GM21381 (cell line): ENCODE data around the gene TESPA1.
A peak's percentile ranks its signal among the peaks of the same experiment; 100 is the strongest.

ENCODE experiments used
- ATAC-seq: cut with Tn5 transposase; IDR thresholded peaks from one replicate; pipeline ENCODE4 v1.9.1; 2021; ENCODE audit warnings: mild to moderate bottlenecking, moderate library complexity; ENCODE audit not compliant: unreplicated experiment

The TESPA1 gene, protein sequence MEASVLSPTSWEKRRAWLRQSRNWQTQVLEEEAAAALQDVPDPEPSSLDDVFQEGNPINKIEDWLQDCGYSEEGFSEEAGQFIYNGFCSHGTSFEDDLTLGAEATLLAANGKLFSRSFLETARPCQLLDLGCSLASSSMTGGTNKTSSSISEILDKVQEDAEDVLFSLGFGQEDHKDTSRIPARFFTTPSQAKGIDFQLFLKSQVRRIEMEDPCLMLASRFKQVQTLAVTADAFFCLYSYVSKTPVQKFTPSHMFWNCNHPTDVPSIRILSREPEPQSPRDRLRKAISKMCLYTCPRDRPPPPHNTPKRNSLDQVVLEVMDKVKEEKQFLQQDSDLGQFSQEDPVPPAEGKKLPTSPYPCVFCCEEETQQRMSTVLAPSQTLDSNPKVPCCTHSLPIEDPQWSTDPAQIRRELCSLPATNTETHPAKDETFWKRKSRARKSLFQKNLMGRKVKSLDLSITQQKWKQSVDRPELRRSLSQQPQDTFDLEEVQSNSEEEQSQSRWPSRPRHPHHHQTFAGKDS

DNA sequence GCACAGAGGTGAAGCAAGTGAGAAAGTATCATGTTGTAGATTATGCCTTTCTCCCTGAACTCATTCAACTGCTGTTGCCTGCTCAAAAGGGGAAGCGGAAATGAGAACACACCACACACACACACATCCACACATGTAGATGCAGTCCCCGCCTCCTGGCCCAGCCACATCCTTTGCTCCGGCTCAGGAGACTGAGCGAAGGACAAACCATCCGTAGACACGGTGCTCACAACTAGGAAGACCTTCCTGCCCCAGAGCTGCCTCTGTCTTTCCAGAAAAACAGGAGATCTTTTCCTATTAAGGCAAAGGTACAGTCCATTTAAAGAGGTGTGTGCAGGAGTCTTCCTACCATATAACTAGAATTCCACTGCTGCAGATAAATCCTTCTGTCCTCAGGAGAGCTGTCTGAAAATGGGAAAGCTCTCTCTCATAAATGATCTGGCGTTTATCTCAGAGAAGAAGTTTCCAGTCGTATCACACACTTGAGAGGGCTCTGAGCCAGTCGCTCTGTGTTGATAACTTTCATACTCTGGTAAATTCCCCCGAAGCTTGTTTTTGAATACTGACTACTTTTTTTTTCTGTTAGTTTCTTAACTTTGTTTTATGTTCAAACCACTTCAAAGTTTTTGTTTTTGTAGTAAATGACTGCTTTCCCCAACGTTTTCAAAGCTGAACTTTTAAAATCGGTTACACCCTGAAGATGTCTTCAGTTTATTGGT, at the start of gene TESPA1:
Gene TESPA1, minus strand, starts transcription at position 105 of the 719 bp plus-strand sequence. CDS start 10,200 bp downstream, outside the sequence.
- ATAC-seq, result peak; percentile 97

DNA sequence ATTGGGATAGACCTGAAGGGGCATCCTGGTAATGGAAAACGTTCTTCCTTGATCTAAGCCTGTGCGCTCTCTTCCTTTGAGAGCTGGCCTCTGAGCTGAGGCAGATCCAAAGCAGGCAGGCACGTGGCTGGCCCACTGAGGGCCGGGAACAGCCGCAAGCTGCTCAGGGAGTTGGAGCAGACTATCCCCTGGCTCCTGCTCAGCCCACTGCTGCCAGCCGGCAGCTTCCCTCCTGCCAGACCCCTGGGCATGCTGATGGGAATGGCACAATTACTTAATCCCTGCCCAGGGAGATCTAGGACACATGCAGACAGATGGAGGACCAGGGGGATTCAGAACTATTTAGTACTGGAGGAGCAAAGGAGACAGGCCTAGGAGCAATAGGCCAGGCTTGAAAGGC, 49.7 kb upstream of the TESPA1 start:
- ATAC-seq, result no peak

DNA sequence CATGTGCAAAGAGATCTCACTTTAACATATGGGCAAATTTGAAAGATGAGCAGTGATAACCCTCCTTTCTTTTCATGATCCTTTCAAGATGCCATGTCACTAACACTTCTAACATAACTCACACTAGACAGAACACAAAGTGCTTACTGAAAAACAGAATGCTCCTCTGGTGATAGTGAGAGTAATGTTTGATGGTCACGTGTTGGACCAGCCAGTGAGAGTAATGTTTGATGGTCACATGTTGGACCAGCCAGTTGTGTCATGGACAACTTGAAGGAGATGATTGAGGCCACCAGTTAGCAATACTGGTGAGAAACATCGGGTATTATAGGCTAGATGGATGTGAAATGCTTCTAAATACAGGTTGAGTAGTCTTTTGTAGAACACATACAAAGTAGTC, 40.9 kb upstream of the TESPA1 start:
- no peak for ATAC-seq

DNA sequence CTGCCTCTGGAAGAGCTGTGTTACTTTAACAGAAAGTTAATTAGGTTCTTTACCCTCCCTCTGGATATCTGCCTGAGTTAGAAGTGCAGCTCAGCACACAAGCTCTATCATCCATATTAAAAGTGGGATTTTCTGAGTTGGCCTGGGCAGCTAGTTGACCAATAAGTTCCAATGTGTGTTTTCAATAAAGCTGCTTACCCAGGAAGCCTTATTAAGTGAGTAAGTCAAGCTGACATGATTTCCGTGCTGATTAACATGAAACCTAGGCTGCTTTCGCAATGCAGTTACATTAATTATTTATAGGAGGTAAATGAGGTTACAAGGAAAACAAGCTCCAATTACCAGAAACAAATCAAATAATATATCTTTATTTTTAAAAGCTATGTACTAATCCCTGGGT, 40.0 kb upstream of the TESPA1 start:
- ATAC-seq, result no peak

DNA sequence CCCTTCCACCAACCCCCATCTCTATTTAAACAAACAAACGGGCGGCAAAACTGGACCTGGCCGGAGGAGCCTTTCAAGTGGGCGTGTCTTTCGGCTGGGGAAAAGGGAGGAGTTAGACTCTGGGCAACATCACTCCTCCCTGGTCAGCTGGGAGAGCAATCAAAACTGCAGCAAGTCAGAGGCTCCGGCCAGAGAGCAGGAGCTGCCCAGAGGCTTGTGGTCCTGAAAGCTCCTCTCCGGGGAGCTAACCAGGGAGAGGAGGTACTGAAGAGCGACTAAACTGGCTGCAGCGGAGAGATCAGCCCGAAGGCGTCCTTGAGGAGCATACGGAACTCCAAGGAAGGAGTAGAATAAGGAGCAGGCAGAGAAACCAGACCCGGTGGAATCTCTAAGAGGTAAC, 35.2 kb upstream of the TESPA1 start, which contains the start of gene NEUROD4:
Gene NEUROD4, plus strand, starts transcription at position 191 of the 400 bp plus-strand sequence. CDS start 6,466 bp downstream, outside the sequence.
- ATAC-seq, result no peak

DNA sequence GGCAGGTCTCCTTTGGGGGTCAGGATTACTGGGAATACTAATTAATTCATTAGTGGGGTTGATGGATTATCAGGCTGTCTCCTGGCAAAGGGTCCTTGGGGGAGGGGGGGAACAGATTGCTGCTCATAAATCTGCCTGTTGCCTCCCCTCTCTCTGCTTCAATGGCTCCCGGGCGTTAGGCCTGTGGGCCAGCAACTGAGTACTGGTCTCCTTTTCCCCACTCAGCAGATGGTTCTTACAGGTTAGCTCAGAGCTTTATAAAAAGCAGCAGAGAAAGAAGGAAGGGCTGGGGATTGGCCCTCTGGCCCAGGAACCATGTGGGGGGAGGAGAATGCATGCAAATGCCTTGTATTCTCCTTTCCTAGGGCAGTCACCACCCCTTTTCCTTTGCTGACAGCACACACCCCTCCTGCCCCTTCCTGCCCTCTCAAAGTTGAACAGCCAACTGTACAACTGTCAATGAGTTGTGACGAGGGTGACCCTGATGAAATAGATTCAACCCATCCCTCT, 32.9 kb upstream of the TESPA1 start:
- ATAC-seq, result no peak

DNA sequence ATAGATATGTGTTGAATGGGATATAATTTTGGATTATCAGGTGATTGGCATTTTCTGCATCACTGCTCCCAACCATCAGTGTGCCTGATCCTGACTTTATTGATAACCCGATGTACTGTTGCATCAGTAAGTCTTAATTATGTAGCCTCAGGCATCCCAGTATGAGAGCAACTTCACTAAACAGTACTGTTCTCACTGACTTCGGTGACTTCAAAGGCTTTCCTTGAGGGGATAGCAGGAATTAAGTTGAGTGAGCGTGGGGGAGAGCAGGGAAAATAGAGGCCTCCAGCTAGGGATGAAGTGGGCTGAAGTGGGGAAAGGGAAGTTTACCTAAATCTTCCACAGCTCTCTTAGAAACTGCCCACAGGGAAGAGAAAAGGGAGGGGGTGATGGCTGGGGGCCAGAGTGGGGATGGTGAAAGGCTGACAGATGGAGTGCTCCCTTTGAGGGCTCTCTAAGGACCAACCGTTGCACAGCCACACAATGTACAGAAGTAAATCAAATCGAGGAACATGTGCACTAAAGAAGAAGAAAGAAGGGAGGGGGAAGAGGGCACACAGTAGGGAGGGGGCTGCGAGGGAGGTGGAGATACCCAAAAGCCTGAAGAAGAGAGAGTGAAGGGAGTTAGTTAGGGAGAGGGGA, 24.5 kb upstream of the TESPA1 start:
- no peak for ATAC-seq

DNA sequence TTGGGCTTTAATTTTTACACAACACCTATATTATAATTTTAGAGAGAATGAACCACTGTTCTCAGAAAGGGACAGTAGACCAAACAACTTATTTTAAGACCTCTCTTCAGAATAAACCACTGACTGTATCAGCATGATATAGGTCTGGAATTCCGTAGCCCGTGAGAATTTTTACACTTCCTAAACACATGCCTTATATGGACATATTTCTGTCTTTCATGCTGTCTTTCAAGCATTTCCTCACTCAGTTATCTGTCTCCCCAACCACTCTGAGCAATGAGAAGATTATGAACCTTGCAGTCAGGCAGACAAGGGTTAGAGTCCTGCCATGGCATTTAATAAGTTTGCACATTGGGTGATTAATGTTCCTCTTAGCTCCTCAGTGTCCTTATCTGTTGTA, 17.8 kb upstream of the TESPA1 start:
- ATAC-seq, result no peak

DNA sequence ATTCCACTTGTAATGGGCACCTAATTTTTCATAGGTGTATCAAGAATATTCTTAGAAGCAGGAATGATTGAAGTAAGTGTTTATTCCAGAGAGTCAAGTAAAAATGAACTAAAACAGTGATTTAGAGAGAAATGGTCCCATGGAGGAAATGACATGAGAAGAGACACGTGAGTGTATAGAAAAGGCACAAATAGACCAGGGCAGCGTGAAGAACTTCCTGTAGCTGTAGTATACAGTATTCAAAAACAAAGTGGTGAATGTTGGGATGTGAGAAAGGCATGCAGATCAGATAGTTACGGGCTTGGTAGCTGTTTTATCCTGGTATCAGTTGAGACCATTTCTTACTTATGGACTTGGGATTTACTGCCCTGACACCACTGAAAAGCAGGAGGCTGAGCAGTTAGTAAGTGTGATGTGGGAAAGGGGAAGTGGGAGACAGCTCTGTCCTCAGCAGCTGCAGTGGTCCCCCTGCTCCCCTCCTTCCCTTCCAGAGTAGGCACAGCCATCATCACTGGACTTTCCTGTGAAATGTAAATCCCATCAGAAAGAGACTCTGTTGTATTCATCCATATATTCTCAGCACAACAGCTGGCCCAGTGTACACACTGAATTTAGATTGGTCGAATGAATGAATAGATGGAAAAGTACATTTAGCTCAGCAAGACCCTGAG, 16.8 kb upstream of the TESPA1 start:
- no peak for ATAC-seq

DNA sequence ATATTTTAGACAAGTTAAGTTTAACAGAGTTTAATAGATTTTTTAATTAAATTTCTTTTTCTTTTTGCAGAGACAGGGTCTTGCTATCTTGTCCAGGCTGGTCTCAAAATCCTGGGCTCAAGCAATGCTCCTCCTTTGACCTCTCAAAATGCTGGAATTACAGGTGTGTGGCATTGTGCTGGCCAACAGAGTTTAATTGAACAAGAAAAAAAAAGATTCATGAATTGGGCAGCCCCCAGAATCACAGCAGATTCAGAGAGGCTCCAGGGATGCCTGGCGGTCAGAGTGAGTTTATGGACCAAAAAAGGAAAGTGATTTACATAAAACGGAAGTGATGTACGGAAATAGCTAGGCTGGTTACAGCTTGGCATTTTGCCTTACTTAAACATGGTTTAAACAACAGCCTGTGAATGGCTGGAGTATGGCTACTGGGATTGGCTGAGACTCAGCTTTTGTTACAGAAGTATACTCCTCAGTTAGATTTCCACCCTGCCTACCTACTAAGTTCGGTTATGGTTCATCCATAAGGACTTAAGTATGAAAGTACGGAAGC, 14.5 kb upstream of the TESPA1 start:
- ATAC-seq, result no peak

DNA sequence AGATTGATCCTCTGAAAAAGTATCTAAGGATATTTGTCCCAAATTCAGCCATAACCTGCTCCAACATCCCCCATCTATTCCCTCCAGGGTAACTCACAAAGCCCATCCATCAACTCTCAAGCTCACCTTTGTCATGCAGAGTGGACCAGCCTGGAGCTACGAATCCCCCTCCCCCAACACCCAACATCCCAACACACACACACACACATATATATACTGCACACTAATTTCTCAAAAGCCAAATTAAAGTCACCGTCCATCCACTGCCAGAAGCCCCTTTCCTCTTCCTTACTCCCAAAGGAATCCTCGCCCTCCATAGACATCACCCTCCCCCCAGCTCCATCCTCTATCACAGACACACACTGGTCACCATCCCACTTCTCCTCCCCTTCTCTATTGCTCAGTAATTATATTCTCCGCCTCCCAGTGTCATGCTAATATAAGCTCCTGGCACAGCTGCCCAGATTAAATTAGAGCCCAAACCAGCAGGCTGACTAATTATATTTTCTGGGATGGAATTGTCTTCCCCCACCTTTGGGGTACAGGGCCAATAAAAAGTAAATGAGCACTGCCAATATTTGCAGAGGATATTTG, 13.5 kb upstream of the TESPA1 start:
- no peak for ATAC-seq

DNA sequence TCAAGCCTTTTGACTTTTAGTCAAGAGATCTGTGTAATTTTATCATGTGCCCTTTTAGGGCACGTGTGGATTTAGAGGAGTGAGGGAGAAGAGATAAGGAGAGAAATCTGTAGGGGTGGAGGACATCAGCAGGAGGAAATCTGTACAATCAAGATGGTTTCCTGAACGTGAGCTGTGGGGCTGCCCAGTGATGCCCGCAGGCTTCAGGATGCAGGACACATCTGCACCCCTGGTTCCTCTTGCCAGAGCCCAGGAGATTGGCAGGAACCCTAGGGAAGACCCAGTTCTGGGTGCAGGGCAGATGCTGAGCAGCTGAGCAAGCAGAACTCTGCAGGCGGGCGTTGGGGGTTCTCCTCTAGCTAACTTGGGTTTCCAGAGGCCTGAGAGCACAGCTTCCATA, 11.6 kb upstream of the TESPA1 start:
- no peak for ATAC-seq

DNA sequence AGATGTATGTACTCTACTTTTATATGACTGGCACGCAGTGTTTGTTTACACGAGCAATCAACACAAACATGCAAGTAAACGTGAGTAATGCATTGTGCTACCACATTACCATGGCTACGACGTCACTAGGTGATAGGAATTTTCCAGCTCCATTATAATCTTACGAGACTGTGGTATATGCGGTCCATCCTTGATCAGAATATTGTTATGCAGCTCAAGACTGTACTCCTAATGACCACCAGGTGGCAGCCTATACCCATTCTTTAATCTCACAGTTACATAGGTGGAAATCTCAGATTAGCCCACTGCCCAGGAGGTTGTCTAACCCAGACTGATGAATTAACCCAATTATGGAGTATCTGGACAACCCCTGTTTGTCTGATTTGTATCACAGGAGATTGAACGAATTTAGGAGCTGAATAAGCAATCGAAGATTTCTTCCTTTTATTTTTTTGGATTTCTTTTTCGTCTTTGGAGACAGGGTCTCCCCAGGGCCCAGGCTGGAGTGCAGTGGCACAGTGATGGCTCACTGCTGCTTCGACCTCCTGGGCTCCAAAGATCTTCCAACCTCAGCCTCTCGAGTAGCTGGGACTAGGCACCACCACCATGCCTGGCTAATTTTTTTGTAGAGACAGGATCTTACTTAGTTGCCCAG, 8.7 kb upstream of the TESPA1 start:
- no peak for ATAC-seq

DNA sequence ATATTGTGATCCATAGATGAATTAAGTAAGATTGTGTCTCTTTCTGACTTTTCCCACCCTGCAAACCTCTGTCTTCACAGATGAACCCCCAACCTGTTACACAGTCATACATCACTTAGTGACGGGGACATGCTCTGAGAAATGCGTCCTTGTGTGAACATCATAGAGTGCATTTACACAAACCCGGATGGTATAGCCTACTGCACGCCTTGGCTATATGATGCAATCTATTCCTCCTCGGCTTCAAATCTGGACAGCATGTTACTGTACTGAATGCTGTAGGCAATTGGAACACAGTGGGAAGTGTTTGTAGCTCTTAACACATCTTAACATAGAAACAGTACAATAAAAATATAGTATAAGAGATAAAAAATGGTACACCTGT, 7.4 kb upstream of the TESPA1 start:
- peak; percentile 34 for ATAC-seq

DNA sequence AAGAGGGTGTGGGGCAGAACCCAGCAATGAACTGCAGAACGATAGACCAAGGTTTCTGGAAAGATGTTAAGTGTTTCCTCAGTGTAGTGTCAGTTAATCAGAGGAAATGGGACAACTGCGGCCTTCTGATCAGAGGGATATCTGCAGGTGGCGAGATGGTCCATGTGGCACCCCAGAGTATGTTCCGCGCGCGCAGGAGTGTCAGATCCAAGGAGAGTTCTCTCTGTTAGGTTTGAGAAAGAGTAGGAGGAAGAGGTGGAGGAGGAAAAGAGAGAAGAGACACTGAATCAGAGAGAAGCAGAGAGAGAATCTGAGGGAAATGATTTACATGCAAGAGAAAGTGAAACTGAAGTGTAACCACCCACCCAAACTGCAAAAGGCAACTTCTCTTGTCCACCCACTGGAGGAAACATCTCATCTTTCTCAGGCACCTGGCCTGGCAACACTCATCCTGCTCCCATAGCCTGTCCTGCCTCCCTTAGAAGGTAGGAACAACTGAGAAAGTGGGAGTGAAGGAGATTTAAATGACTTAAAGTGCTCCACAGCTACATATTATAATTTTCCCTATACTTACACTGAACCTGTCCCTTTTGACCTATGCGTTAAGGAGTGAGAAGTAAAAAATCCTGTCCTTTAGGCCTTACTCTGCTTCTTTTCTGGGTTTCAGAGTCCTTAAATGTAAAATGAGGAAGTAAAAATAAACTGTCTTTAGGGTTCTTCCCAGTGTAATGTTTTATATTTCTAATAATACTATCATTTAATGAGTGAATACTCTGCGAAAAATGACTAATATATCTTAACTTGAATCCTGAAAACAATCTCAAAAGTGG, 6.8 kb upstream of the TESPA1 start:
- peak; percentile 73 for ATAC-seq

DNA sequence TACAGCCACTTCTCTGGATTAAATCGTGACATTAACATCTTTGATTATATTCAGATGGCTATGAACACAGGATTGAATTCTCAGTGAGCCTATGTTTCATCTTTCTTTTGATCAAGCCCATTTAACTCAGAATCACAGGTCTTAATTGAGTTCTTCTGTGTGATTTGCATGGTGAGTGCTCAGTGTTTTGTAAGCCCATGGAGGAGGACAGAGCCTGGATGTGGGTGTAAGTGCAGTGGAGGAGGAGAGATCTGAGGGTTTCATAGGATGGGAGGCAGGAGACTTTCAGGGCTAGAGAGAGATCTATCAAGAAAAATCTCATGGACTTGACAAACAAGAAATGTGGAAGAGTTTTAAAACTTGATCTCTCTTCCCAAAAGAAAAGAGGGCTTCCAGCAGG, 5.3 kb upstream of the TESPA1 start:
- no peak for ATAC-seq

DNA sequence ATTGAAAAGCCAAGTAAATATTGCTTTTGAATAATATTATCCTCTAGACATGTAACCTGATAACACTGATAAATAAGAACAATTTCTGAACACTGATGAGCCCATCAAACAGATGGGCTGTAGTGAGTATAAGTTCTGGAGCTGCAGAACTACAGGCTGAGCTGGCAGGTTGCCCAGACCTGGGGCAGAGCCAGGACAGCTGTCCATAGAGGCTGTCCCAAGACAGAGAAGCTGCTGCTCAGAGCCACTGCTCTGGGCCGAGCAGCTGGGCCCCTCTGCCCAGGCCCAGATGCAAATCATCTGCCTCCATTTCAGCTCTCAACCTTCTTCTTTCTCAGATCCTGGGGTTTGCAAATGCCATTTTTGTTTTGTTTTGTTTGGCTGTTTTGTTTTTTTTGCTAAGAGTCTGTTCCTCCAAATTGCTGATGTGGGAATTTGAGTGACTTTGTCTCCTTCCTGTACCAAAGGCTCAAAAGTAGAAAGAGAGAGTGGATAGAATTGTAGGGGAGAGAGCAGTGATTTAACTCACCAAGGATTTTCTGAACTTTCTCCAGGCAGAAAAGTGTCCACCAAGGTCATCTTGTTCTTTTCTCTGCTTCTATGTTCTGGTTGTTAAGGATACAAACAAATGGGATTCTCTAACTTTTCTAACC, 4.0 kb upstream of the TESPA1 start:
- ATAC-seq, result no peak

DNA sequence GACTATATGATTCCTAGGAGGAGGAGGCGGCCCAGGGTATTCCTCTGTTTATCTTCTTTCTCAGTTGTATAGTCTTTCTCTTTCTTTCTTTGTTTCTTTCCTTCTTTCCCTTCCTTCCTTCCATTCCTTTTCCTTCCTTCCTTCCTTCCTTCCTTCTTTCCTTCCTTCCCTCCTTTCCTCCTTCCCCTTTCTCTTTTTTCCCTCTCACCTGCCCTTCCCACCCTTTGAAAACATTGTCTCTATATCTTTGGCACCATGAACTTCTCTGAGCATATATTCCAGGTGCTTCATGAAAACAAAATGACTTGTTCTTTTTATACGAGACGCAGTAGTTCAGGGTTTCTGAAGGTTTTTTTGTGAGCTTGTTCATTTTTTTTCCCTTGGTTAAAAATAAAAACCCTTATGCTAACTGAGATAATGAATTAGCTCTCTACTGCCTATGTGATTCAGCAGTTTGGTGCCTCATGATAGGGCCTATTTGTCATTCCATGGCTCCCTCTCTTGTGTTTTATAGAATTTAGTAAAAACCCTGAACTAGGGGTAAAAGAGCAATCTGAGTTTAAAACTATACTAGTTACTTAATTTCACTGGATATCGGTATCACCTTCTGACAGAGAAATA, 3.2 kb upstream of the TESPA1 start:
- ATAC-seq, result no peak
